KMS-11 (cell line): Measurements from ENCODE around the gene SPIB.

Experiments used
- H2AFZ ChIP-seq: fragments of 200-600 bp; sonication (generic); 2 replicates; pipeline ENCODE4 v1.6.1; 2016; ENCODE audit warnings: antibody characterized with exemption, mixed run types, low read depth
- H3K27ac ChIP-seq: fragments of 200-600 bp; sonication (generic); 2 replicates; pipeline ENCODE4 v1.6.1; 2016; ENCODE audit warnings: mild to moderate bottlenecking, mixed run types
- H3K27me3 ChIP-seq: fragments of 200-600 bp; sonication (generic); 2 replicates; pipeline ENCODE4 v1.6.1; 2017; ENCODE audit warnings: mild to moderate bottlenecking, low read depth, mixed run types, moderate library complexity; ENCODE audit not compliant: insufficient read depth
- H3K36me3 ChIP-seq: fragments of 200-600 bp; sonication (generic); 2 replicates; pipeline ENCODE4 v1.6.1; 2017; ENCODE audit warnings: mild to moderate bottlenecking, mixed run types; ENCODE audit not compliant: insufficient read depth
- H3K4me1 ChIP-seq: fragments of 200-600 bp; sonication (generic); 2 replicates; pipeline ENCODE4 v1.6.1; 2016; ENCODE audit warnings: mild to moderate bottlenecking, low read depth, mixed run types; ENCODE audit not compliant: poor library complexity, severe bottlenecking
- H3K4me2 ChIP-seq: fragments of 200-600 bp; sonication (generic); 2 replicates; pipeline ENCODE4 v1.7.0; 2016; ENCODE audit warnings: mild to moderate bottlenecking, mixed run types
- H3K4me3 ChIP-seq: fragments of 200-600 bp; sonication (generic); IDR thresholded peaks from 2 replicates; pipeline ENCODE4 v1.6.1; 2017; ENCODE audit warnings: low read depth, low read length, mixed read lengths; ENCODE audit not compliant: insufficient read depth
- H3K79me2 ChIP-seq: fragments of 200-600 bp; sonication (generic); 2 replicates; pipeline ENCODE4 v1.6.1; 2016; ENCODE audit warnings: low read depth, mixed run types; ENCODE audit not compliant: insufficient read depth
- H3K9ac ChIP-seq: fragments of 200-600 bp; sonication (generic); 2 replicates; pipeline ENCODE4 v1.6.1; 2016; ENCODE audit warnings: mild to moderate bottlenecking, mixed run types
- H4K20me1 ChIP-seq: fragments of 200-600 bp; sonication (generic); 2 replicates; pipeline ENCODE4 v1.6.1; 2016; ENCODE audit warnings: mild to moderate bottlenecking, mixed run types; ENCODE audit not compliant: insufficient read depth
- CTCF ChIP-seq: fragments of 200-600 bp; sonication (generic); conservative IDR thresholded peaks from 2 replicates; pipeline ENCODE4 v1.6.1; 2017; ENCODE audit warnings: low read depth, mild to moderate bottlenecking, antibody characterized with exemption, low read length, moderate library complexity, mixed read lengths

Gene SPIB

GRCh38 chr19:50431343-50432220 lies 12.8 kb downstream of the SPIB start:
- H3K4me2 ChIP-seq = peak overlapping the region; percentile 78
- no peaks in the 10 kb centered on the region for H3K79me2 ChIP-seq
- no peak overlapping the region for H3K9ac ChIP-seq
- H3K27ac ChIP-seq = no peak overlapping the region
- peaks cover 23% of the 10 kb centered on the region for H3K4me1 ChIP-seq
- H3K4me3 ChIP-seq = no peak overlapping the region
- no peaks in the 10 kb centered on the region for H3K36me3 ChIP-seq
- H3K27me3 ChIP-seq = peaks cover 44% of the 10 kb centered on the region
- H4K20me1 ChIP-seq = no peaks in the 10 kb centered on the region
- TF ChIP-seq CTCF = no peak
- H2AFZ ChIP-seq = peak overlapping the region; percentile 74

GRCh38 chr19:50432221-50433028 lies 13.7 kb downstream of the SPIB start, which contains the start of gene MYBPC2:
MYBPC2 (plus strand) TSS chr19:50432892; CDS start chr19:50432954, 62 bp downstream.
- Histone ChIP-seq H3K4me2 (peak within 1 kb of the TSS; percentile 78), H4K20me1 (no peaks in the 10 kb centered on the region), H3K36me3 (no peaks in the 10 kb centered on the region), H2AFZ (peak within 1 kb of the TSS; percentile 76), H3K79me2 (no peaks in the 10 kb centered on the region), H3K27ac (no peak within 1 kb of the TSS), H3K4me3 (no peak within 1 kb of the TSS), H3K9ac (peak within 1 kb of the TSS; percentile 25; the same call in 1 of the 2 replicates), H3K27me3 (peaks cover 52% of the 10 kb centered on the region), H3K4me1 (peaks cover 23% of the 10 kb centered on the region)
- TF ChIP-seq CTCF = no peak

- Histone ChIP-seq H3K79me2 (no peaks in the 10 kb centered on the region), H4K20me1 (no peaks in the 10 kb centered on the region), H3K4me1 (peaks cover 23% of the 10 kb centered on the region), H2AFZ (no peak overlapping the region), H3K4me3 (no peak overlapping the region), H3K27me3 (peaks cover 61% of the 10 kb centered on the region), H3K9ac (no peak overlapping the region), H3K4me2 (no peak overlapping the region; the same call in 1 of the 2 replicates), H3K36me3 (no peaks in the 10 kb centered on the region), H3K27ac (no peak overlapping the region)
- no peak for TF ChIP-seq CTCF
Measured at GRCh38 chr19:50433201-50434180, 14.8 kb downstream of the SPIB start.

DNA sequence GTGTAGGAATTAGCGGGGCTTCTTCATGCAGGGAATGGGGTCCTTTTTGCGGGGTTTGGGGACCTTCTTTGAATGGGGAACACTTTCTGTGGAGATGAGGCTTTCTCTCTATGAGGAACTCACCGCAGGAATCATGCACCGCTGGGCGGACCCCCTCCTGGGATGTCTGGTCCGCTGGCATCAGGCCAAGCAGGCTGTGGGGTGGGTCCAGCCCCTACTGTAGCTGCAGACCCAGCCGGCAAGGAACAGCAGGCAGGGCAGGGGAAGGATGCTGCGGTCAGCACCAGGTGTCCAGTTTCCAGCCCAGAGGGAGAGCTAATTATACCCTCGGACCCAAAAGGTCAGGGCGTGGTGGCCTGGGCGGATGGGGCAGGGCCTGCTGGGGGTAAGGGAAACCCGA lies 15.8 kb downstream of the SPIB start:
- H3K9ac ChIP-seq = no peak overlapping the region
- H3K27ac ChIP-seq = no peak overlapping the region
- no peak for TF ChIP-seq CTCF
- H3K36me3 ChIP-seq = no peaks in the 10 kb centered on the region
- H3K4me1 ChIP-seq = peaks cover 23% of the 10 kb centered on the region
- no peak overlapping the region for H3K4me3 ChIP-seq
- H3K27me3 ChIP-seq = peaks cover 68% of the 10 kb centered on the region
- H4K20me1 ChIP-seq = no peaks in the 10 kb centered on the region
- no peak overlapping the region for H2AFZ ChIP-seq
- no peak overlapping the region; the same call in 1 of the 2 replicates for H3K4me2 ChIP-seq
- H3K79me2 ChIP-seq = no peaks in the 10 kb centered on the region
